Upper lobe of left lung (tissue), 4 donors: ENCODE results near the gene CPVL.

Experiments
- CTCF ChIP-seq, 6 experiments: fragments of 450-650 bp in 4 of 6; fragments of 200-600 bp in 2 of 6; sonication (generic) in 2 of 6; IDR thresholded peaks; one replicate each; pipeline ENCODE4 v1.5.1; 2016 to 2019; ENCODE audit warnings: antibody characterized with exemption in 6 of 6
- EP300 ChIP-seq, 4 donors: sonication (generic); formaldehyde crosslinking; IDR thresholded peaks; one replicate each; pipeline ENCODE4 v1.5.1; 2017; ENCODE audit warnings: antibody characterized with exemption in 4 of 4, control low read depth in 2 of 4
- POLR2A ChIP-seq, 4 donors: fragments of 450-650 bp; IDR thresholded peaks; one replicate each; pipeline ENCODE4 v1.5.1; 2016 to 2017; ENCODE audit warnings: antibody characterized with exemption in 4 of 4, mild to moderate bottlenecking in 2 of 4
- POLR2AphosphoS5 ChIP-seq, 2 donors: sonication (generic); formaldehyde crosslinking; IDR thresholded peaks; one replicate each; pipeline ENCODE4 v1.5.1; 2017; ENCODE audit warnings: antibody characterized with exemption in 2 of 2

GRCh38 chr7:29022291-29022988 is 123.9 kb downstream of the CPVL start:
- TF ChIP-seq POLR2A (IDR thresholded peaks at IDR 0.05) (no peak), EP300 (IDR thresholded peaks at IDR 0.05) (no peak), POLR2AphosphoS5 (IDR thresholded peaks at IDR 0.05) (no peak), CTCF (IDR thresholded peaks at IDR 0.05) (no peak)
